ENCODE data around the gene CIB4. TPM values are rescaled to one million over a fixed set of nuclear protein-coding genes. Genes with fewer than 3 reads are reported as not detected.

The CIB4 gene
- total and polyA plus RNA-seq, 9 of the 15 experiments (the other 6 are each of a cell fraction or from before 2014, with no cell fraction given) = not detected

- TF ChIP-seq ASH1L (IDR thresholded peaks at IDR 0.05; ENCODE audit: borderline replicate concordance, low read depth, partially characterized antibody) = no peak
- no peak for TF ChIP-seq ZBTB9 (CRISPR knock-in tag; IDR thresholded peaks at IDR 0.05)
- TF ChIP-seq RCOR1 (IDR thresholded peaks at IDR 0.05; ENCODE audit: borderline replicate concordance in 1 of 2, low read depth in 2 of 2, low read length in 2 of 2) = no peak
Observed at GRCh38 chr2:26588576-26588975, 52.6 kb downstream of the CIB4 start (continued).

- no peaks in the 10 kb centered on the region for H3K9me1 ChIP-seq (ENCODE audit: control insufficient read depth, insufficient read depth, low read length)
- BruUV-seq (replicated peaks) = no TSS peak
- H2AFZ ChIP-seq (ENCODE audit: low read depth, low read length) = no peak overlapping the region
- H3K27ac ChIP-seq (ENCODE audit: extremely low read depth, low read depth, low read length) = no peak overlapping the region
- ATAC-seq (no peak; the same call in 2 of the 3 replicates), DNase-seq (ENCODE audit: extremely low read depth in 1 of 4, low spot score in 3 of 4) (no peak), FAIRE-seq (no peak)
- POLR2A ChIA-PET = no interaction called here
- intact Hi-C loops (cut with micrococcal nuclease) (no loop called here), in situ Hi-C loops (cut with MboI) (no loop called here)
- H3K36me3 ChIP-seq (ENCODE audit: control insufficient read depth, insufficient read depth, low read length) = no peaks in the 10 kb centered on the region
- peaks cover 33 to 69% of the 10 kb centered on the region in 2 experiments; a peak in 4 of 5 replicates for H3K27me3 ChIP-seq (ENCODE audit: control insufficient read depth in 2 of 2, insufficient read depth in 2 of 2, low read length in 2 of 2)
- H3K4me2 ChIP-seq (ENCODE audit: insufficient read depth, low read length) = no peak overlapping the region
- no peak for TF ChIP-seq NR2C2 (CRISPR knock-in tag; IDR thresholded peaks at IDR 0.05)
- TF ChIP-seq NR2C2 (tag; IDR thresholded peaks at IDR 0.05) = no peak
- TF ChIP-seq BACH1 (tag; IDR thresholded peaks at IDR 0.05) = no peak
- no peak for TF ChIP-seq GTF3C2 (IDR thresholded peaks at IDR 0.05; ENCODE audit: borderline replicate concordance, extremely low read depth, insufficient read length)
- TF ChIP-seq NR4A1 (CRISPR knock-in tag; IDR thresholded peaks at IDR 0.05) = no peak
- no peak for TF ChIP-seq NR4A1 (tag; IDR thresholded peaks at IDR 0.05)
- TF ChIP-seq TEAD2 (tag; IDR thresholded peaks at IDR 0.05) = no peak
- TF ChIP-seq CUX1 (CRISPR knock-in tag; IDR thresholded peaks at IDR 0.05) = no peak
- no peak for TF ChIP-seq ZNF408 (CRISPR knock-in tag; IDR thresholded peaks at IDR 0.05; ENCODE audit: low read depth)
- no peak overlapping the region for H3K9ac ChIP-seq (ENCODE audit: insufficient read depth in 1 of 2, low read depth in 2 of 2, low read length in 2 of 2)
- no peak overlapping the region for H3K4me3 ChIP-seq
- H3K4me1 ChIP-seq (replicated peaks in 1 of 2; ENCODE audit: control insufficient read depth in 2 of 2, insufficient read depth in 2 of 2, low read length in 2 of 2) = no peaks in the 10 kb centered on the region; a peak in 2 of 5 replicates
- H3K9me3 ChIP-seq (replicated peaks; ENCODE audit: control insufficient read depth, insufficient read depth, low read depth, low read length) = no peaks in the 10 kb centered on the region
- H3K79me2 ChIP-seq (ENCODE audit: control insufficient read depth, insufficient read depth, low read length) = no peaks in the 10 kb centered on the region
- 2% methylated on average over 5 of the region's 5 CpGs for WGBS (ENCODE audit: insufficient coverage, low coverage, missing lambda C conversion rate)
- 0 out of 2 replicates have a peak, but pooled peaks cover 9% of the 10 kb centered on the region for H4K20me1 ChIP-seq (replicated peaks; ENCODE audit: control insufficient read depth, insufficient read depth, low read length)
- CTCF ChIA-PET (ENCODE audit: low intra/inter-chr PET ratio) = no interaction called here
Observed at GRCh38 chr2:26587994-26588393, 53.2 kb downstream of the CIB4 start.
